HG02642 (cell line): Measurements from ENCODE around the gene NEXN.

Experiments used
- ATAC-seq: cut with Tn5 transposase; IDR thresholded peaks from one replicate; pipeline ENCODE4 v1.9.1; 2021; ENCODE audit warnings: mild to moderate bottlenecking; ENCODE audit not compliant: unreplicated experiment, poor library complexity

The NEXN gene

GRCh38 chr1:77990629-77991204 is 102.3 kb downstream of the NEXN start:
- ATAC-seq, result no peak

- no peak for ATAC-seq
These were observed 103.2 kb downstream of the NEXN start for GRCh38 chr1:77991638-77992037.
